SJCRH30 (cell line): Measurements from ENCODE around the gene DENR. TPM values are rescaled to one million over a fixed set of nuclear protein-coding genes. Genes with fewer than 3 reads are reported as not detected.
"Not testable (repeated sequence)": the region's sequence is repeated elsewhere in the genome, so short reads cannot be mapped to it uniquely, and the experiment has no call there.

ENCODE experiments used
- DNase-seq, 2 experiments: peaks; one replicate each; pipeline ENCODE4 v3.0.0-alpha.2; 2015 to 2020
- H3K27ac ChIP-seq: fragments of 250-450 bp; sonication (Bioruptor Pico); 2 replicates; pipeline ENCODE4 v1.5.1; 2020; ENCODE audit warnings: mild to moderate bottlenecking, moderate library complexity
- H3K27me3 ChIP-seq: fragments of 250-450 bp; sonication (Bioruptor Pico); 2 replicates; pipeline ENCODE4 v1.5.1; 2020; ENCODE audit warnings: mild to moderate bottlenecking, moderate library complexity
- H3K36me3 ChIP-seq: fragments of 250-450 bp; sonication (Bioruptor Pico); 2 replicates; pipeline ENCODE4 v1.5.1; 2020; ENCODE audit warnings: mild to moderate bottlenecking, moderate library complexity
- H3K4me1 ChIP-seq: fragments of 250-450 bp; sonication (Bioruptor Pico); 2 replicates; pipeline ENCODE4 v1.5.1; 2020; ENCODE audit warnings: mild to moderate bottlenecking, moderate library complexity
- H3K4me3 ChIP-seq: fragments of 250-450 bp; sonication (Bioruptor Pico); 2 replicates; pipeline ENCODE4 v1.5.1; 2020; ENCODE audit warnings: mild to moderate bottlenecking, moderate library complexity
- H3K9me3 ChIP-seq: fragments of 250-450 bp; sonication (Bioruptor Pico); replicated peaks from 2 replicates; pipeline ENCODE4 v1.5.1; 2020; ENCODE audit warnings: mild to moderate bottlenecking, moderate library complexity
- total RNA-seq: library from RNA; depleted of rRNA; stranded (reverse); fragments of >200 nt; shearing (Covaris generic); gene quantifications from 2 replicates; pipeline ENCODE4 v1.2.3, GENCODE V29; 2014; rRNA removed

The DENR gene, protein sequence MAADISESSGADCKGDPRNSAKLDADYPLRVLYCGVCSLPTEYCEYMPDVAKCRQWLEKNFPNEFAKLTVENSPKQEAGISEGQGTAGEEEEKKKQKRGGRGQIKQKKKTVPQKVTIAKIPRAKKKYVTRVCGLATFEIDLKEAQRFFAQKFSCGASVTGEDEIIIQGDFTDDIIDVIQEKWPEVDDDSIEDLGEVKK
- 77.2 and 82.5 TPM in 2 replicates for total RNA-seq

DNA sequence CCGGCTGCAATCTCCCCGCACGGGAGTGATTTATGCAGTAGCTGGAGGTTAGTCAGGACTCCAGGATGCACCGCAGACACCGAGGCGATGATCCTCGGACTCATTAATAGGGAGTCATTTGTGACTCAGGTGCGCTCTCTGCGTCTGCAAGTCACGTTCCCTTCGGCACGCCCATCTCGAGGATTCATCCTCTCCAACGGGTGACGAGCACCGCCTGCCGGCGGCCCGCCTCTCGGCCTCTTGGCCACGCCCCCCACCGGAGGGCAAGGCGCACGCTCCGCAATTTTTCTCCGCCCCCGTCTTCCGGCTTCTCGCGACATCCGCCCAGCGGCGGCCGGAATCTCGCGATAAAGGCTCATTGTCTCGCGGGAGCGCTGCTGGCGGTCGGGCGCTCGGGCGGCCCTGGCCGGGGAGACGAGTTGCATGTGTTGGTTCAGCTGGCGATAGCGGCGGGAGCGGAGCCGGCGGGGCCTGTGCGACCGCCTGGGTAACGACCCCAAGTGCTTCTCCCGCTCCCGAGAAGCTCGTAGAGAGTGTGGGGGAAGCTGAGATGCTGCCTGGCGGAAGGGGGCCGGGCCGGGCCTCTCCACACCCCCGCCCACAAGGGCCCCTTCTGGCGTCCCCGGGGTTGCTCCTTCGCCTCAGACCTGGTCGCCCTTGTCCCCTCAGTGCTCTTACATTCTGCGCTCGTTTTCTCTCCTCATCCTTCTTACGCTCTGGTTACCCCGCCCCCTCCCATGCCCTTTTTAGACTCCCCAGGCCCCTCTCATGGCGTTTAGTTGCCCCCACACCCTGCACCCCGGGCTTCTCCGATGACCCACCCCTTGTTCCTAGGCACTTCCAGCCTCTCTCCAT is at the start of gene DENR:
TSS of gene DENR (plus strand) at position 361 of the 855 bp plus-strand sequence. CDS start 878 bp downstream, outside the sequence.
- Histone ChIP-seq H3K4me3 (peak within 1 kb of the TSS; percentile 83), H3K27me3 (no peaks in the 10 kb centered on the region), H3K9me3 (no peaks in the 10 kb centered on the region), H3K4me1 (peaks cover 8% of the 10 kb centered on the region), H3K27ac (peak within 1 kb of the TSS; percentile 81), H3K36me3 (peaks cover 24% of the 10 kb centered on the region)
- DNase-seq = peak; percentile 96

DNA sequence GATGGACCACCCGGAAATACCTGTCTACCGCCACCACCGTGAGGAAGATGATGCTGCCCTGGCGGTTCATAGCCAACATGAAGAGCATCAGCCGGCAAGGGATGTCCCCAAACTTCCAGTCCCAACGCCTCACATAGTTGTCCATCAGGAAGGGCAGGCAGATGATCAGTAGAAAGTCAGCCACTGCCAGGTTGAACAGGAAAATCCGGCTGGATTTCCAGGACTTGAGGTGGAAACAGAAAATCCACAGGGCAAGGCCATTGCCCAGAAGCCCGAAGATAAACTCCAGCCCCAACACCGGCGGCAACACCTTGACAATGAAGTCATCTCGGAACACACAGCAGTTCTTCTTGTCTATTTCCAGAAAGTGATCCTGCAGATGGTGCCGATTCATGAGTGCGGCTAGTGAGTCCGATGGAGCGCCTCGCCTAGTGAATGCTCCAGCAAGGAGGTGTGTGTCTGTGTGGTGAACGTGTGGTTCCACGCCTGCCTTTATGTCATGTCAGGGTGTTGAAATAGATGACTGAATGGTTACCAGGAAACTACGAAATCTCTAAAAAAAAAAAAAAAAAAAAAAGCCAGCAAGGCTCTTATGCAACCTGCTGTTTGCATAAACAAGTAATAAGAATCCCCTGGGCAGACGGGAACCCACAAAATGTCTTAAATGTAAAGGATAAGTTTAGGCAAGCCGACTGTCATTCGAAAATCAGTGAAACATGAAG is 49.6 kb upstream of the DENR start, which contains the start of gene HCAR2:
TSS of gene HCAR2 (minus strand) at position 468 of the 722 bp plus-strand sequence. CDS start at position 394, 74 bp downstream.
- H3K9me3 ChIP-seq, H3K36me3 ChIP-seq, H3K4me1 ChIP-seq, H3K27me3 ChIP-seq, H3K27ac ChIP-seq, DNase-seq, H3K4me3 ChIP-seq: not testable (repeated sequence)

DNA sequence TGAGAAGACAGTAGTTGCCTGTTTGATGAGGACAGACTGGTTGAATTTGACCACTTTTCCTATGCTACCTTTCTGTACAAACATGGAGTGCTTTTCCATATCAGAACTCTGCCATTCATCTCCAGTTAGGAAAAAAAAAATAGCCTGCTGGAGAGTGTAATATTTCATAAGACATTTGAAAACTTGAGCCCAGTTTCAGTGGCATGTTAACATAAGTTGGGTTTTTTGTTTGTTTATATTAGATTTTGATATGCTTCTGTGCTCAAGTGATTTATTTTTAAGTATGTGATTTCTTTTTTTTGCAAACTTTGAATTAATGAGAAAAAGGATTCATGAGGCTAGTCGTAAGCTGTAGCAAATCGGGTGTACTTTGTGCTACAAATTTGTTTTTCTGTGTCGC is 48.8 kb upstream of the DENR start:
- not testable (repeated sequence) for DNase-seq, H3K27ac ChIP-seq, H3K36me3 ChIP-seq, H3K4me3 ChIP-seq, H3K4me1 ChIP-seq, H3K9me3 ChIP-seq, H3K27me3 ChIP-seq

DNA sequence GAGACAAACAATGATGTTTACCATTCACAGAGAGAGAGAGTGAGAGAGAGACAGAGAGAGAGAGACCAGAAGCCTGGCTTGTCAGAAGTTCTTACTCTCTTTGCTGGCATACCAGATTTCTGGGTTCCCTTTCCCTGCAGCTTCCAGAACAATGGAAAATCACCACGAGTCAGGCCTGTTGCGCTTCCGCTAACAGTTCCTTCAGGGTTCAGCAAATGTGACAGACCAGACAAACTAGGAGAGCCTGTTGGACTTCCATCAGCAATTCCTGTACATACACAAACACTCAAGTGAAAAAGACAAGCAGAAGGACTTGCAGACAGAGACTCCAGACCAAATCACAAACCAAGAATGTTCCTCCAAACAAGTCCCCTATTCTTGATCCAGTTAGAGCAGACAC is 43.3 kb upstream of the DENR start:
- DNase-seq, H3K27me3 ChIP-seq, H3K4me3 ChIP-seq, H3K27ac ChIP-seq, H3K36me3 ChIP-seq, H3K4me1 ChIP-seq, H3K9me3 ChIP-seq: not testable (repeated sequence)

DNA sequence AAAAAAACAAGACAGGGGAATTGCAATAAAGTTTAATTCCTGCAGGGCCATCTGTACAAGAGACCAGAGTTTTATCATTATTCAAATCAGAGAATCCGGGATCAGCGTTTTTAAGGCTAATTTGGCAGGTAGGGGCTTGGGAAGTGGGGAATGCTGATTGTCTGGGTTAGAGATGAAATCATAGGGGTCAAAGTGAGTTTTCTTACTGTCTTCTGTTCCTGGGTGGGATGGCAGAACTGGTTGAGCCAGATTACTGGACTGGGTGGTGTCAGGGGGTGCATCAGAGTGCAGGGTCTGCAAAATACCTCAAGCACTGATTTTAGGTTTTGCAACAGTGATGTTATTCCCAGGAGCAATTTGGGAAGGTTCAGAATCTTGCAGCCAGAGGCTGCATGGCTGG is 42.3 kb upstream of the DENR start:
- H3K4me3 ChIP-seq, H3K36me3 ChIP-seq, DNase-seq, H3K4me1 ChIP-seq, H3K27ac ChIP-seq, H3K9me3 ChIP-seq, H3K27me3 ChIP-seq: not testable (repeated sequence)

DNA sequence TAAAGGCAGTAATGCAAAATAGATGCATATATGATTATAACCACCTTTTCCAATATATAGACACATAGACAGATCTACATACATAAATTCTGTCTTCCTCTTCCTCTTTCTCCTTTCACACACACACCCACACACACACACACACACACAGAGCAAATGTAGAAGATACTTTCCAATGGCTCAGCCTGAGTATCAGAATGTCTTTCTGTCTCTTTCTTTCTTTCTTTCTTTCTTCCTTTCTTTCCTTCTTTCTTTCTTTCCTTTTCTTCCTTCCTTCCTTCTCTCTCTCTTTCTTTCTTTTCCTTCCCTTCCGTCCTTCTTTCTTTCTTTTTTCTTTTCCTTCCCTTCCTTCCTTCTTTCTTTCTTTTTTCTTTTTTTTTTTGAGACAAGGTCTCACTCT is 41.4 kb upstream of the DENR start:
- H3K27ac ChIP-seq, H3K9me3 ChIP-seq, H3K4me3 ChIP-seq, H3K4me1 ChIP-seq, H3K27me3 ChIP-seq, H3K36me3 ChIP-seq, DNase-seq: not testable (repeated sequence)

DNA sequence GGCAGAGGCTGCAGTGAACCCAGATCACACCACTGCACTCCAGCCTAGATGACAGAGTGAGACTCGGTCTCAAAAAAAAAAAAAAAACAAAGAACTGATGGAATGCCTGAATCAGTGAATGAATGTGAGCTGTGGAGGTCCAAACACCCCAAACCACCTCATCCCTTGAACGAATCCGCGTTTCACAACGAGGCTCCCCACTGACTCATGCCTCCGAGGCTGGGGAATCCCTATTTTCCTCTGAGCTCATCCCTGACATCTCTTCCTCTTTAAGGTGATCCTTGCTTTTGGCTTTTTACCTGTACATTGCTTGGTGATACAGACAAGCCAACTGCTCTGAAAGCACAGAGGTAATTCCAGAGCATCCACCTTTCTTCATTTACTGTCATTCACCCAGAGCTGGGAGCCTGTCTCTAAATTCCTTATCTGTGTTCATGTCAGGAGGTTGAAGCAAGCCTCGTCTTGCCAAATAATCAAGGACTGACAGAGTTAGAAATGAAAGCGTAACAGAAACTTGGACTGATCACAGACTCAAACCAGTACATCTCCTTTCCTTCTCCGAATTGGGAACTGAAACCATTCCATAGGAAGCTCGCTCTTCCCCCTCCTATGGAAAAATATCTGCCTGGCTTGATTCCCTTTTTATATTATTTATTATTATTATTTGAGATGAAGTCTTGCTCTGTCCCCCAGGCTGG is 39.0 kb upstream of the DENR start:
- H3K36me3 ChIP-seq, DNase-seq, H3K27me3 ChIP-seq, H3K4me3 ChIP-seq, H3K27ac ChIP-seq, H3K4me1 ChIP-seq, H3K9me3 ChIP-seq: not testable (repeated sequence)

DNA sequence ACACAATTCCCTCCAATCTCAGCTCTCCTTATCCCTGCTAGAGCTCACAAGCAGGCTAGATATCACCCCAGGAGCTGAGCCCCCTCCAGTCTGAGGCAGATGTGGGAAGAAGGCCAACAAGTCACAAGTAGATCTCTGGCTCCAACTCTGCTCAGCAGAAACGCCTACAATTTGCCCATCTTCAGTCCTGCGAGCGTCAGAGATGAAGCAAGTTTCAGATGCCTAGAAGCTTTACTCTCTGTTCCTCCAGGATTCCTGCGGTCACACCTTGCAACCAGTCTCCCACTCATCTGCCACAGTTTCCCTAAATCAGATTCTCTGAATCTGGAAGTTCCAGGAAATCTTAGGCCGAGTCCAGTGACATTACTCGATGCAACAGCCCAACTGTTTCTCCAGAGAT is 37.4 kb upstream of the DENR start:
- H3K4me3 ChIP-seq, H3K4me1 ChIP-seq, H3K27me3 ChIP-seq, H3K9me3 ChIP-seq, H3K27ac ChIP-seq, DNase-seq, H3K36me3 ChIP-seq: not testable (repeated sequence)

DNA sequence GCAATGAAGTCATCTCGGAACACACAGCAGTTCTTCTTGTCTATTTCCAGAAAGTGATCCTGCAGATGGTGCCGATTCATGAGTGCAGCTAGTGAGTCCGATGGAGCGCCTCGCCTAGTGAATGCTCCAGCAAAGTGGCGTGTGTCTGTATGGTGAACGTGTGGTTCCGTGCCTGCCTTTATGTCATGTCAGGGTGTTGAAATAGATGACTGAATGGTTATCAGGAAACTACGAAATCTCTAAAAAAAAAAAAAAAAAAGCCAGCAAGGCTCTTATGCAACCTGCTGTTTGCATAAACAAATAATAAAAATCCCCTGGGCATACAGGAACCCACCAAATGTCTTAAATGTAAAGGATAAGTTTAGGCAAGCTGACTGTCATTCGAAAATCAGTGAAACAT is 36.0 kb upstream of the DENR start, which contains the start of gene HCAR3:
TSS of gene HCAR3 (minus strand) at position 154 of the 400 bp plus-strand sequence. CDS start at position 80, 74 bp downstream.
- DNase-seq, H3K4me1 ChIP-seq, H3K9me3 ChIP-seq, H3K27ac ChIP-seq, H3K4me3 ChIP-seq, H3K27me3 ChIP-seq, H3K36me3 ChIP-seq: not testable (repeated sequence)

DNA sequence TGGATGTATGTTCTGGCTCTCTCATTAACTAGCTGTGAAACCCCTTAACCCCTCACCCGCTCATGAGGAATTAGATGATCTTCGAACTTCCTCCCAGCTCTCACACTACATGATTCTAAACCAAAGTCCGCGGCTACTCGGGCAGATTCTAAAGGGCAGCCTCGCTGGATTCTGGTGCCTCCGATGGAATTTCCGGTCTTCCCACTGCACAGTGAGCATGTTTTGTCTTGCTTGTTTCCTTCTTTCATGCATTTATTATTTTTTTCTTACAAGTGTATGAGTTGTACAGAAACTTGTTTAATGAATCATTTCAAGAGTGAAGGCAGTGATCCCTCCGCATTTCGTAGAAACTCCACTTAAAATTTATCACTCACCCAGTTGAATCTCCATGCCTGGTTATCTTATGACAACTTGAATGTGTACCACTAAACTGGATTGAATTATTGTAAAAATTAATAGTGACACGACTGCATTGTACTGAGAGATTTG is 31.5 kb upstream of the DENR start:
- no peaks in the 10 kb centered on the region for H3K36me3 ChIP-seq
- H3K27me3 ChIP-seq = no peaks in the 10 kb centered on the region
- no peak overlapping the region for H3K27ac ChIP-seq
- no peak for DNase-seq
- no peaks in the 10 kb centered on the region for H3K4me1 ChIP-seq
- no peak overlapping the region for H3K4me3 ChIP-seq
- H3K9me3 ChIP-seq = no peaks in the 10 kb centered on the region

DNA sequence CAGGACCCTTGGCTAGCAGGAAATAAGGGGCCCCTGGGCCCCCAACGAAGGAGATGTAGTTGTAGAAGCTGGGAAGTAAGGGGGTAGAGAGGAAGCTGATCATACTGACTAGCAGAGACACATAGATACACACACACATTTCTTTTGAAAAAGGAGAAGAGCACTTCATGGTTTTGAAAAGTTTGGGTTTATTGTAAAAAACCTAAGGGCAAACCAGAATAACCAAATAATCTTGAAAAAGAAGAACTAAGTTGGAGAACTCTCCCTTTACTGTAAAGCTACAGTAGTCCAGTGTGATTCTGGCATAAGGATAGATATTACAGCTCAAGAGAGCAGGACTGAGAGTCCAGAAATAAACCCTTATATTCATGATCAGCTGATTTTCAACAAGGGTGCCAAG is 30.2 kb upstream of the DENR start:
- no peak for DNase-seq

DNA sequence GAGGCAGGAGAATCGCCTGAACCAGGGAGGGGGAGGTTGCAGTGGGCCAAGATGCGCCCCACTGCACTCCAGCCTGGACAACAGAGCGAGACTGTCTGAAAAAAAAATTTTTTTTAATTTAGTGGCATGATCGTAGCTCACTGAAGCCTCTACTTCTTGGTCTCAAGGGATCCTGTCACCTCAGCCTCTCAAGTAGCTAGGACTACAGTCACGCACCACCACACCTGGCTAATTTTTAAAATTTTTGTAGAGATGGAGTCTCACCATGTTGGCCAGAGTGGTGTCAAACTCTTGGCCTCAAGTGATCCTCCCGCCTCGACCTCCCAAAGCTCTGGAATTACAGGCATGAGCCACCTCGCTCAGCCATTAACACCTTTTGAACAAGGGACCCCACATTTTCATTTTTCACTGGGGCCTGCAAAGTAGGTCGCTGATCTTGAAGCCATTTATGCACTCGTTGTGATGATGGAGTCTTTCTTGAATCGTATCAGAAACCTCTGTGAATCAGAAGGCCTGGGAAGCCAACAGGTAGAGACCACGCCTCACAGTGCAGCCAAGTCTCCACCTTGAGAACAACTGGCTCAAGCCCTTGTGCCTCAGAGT is 27.9 kb upstream of the DENR start:
- no peak overlapping the region for H3K4me3 ChIP-seq

More for the DNA sequence above, 30.2 kb upstream of the DENR start:
- Histone ChIP-seq H3K9me3 (no peaks in the 10 kb centered on the region), H3K27ac (no peak overlapping the region), H3K4me3 (no peak overlapping the region), H3K27me3 (no peaks in the 10 kb centered on the region), H3K36me3 (no peaks in the 10 kb centered on the region), H3K4me1 (no peaks in the 10 kb centered on the region)

DNA sequence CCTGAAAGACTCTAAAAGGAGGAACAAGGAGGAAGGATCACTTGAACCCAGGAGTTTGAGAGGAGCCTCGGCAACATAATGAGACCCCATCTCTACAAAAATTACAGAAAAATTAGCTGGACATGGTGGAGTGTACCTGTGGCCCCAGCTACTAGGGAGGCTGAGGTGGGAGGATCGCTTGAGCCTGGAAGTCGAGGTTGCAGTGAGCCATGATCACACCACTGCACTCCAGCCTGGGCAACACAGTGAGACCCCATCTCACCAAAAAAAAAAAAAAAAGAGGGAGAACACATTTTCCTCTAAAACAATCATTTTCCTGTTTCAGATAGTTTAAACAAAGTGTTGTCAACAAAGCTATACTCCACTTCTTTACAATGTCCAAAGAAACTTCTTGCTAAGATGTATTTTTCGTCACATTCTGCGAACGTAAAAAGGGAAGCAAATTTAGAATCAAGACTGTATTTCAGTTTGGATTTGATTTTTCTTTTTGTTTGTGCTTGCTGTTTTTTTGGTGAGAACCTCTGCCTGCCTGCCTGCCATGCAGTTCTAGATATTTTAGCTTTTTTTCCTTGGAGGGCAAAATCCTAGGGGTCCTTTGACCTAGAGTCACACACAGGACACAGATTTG is 27.1 kb upstream of the DENR start:
- H3K27me3 ChIP-seq = no peaks in the 10 kb centered on the region
- H3K4me1 ChIP-seq = no peaks in the 10 kb centered on the region
- no peaks in the 10 kb centered on the region for H3K9me3 ChIP-seq
- no peak overlapping the region for H3K27ac ChIP-seq
- DNase-seq = no peak
- H3K36me3 ChIP-seq = no peaks in the 10 kb centered on the region
- H3K4me3 ChIP-seq = no peak overlapping the region

More for the DNA sequence above, 27.9 kb upstream of the DENR start:
- no peak overlapping the region for H3K27ac ChIP-seq
- H3K4me1 ChIP-seq = no peaks in the 10 kb centered on the region
- no peaks in the 10 kb centered on the region for H3K9me3 ChIP-seq
- DNase-seq = no peak
- H3K36me3 ChIP-seq = no peaks in the 10 kb centered on the region
- H3K27me3 ChIP-seq = no peaks in the 10 kb centered on the region

DNA sequence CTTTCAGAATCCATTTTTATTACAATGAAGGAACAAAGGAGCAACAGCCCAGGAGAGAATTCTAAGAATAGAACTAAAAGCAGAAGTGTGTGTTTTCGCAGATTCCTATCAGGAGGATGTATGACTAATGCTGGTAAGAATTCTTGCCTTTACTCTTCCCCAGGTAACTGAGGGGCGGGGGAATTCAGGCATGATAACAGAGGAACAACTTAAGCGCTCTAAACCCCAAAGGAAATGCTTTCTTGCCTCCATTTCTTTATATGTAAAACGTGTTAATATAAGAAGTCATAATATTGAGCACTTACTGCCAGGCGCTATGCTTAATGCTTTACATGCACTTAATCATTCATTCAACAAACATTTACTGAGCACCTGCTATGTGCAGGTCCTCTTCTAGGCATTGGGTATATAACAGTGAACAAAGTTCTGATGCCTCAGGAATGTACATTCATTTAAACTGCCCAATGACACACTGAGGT is 26.5 kb upstream of the DENR start:
- Histone ChIP-seq H3K9me3 (no peaks in the 10 kb centered on the region), H3K4me3 (no peak overlapping the region), H3K4me1 (no peaks in the 10 kb centered on the region), H3K27ac (no peak overlapping the region), H3K36me3 (no peaks in the 10 kb centered on the region), H3K27me3 (no peaks in the 10 kb centered on the region)
- DNase-seq = no peak
